HG03280 (cell line): Measurements from ENCODE around the gene GTPBP8.

Experiments used
- ATAC-seq: cut with Tn5 transposase; IDR thresholded peaks from one replicate; pipeline ENCODE4 v1.9.1; 2021; ENCODE audit warnings: mild to moderate bottlenecking, moderate library complexity; ENCODE audit not compliant: unreplicated experiment

GTPBP8 gene

DNA sequence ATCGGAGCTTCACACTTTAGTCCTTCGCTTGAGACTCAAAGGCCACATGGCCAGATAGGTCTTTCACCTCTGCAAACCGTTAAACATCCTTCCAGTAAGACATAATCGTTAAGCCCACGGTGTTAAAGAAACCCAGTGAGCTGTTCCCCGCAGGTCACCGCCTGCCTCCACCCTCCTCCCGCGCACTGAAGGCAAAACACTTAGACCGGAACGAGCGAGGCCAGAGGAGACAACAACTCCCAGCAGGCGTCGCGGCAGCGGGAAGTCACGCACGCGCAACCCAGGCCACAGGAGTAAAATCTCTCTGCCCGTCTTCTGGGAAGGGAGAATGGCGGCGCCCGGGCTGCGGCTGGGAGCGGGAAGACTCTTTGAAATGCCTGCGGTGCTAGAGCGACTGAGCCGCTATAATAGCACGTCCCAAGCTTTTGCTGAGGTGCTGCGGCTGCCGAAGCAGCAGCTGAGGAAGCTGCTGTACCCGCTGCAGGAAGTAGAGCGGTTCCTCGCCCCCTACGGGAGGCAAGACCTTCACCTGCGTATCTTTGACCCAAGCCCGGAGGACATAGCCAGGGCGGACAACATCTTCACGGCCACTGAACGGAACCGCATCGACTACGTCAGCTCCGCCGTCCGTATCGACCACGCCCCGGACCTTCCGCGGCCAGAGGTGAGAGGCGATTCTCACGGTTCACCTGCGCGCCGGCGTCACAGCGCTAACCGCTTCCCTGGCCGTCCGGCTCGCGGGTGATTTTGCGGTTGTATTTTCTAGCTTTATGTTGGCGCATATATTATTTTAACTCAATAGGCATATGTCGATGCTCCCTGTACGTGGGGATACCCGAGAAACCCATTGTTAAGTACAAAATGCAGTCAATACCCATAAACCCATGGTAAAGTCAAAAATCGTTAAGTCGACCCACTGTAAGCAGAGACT lies at the start of gene GTPBP8:
TSS of gene GTPBP8 (plus strand) at position 313 of the 931 bp plus-strand sequence. CDS start at position 329, 16 bp downstream.
- peak; percentile 92 for ATAC-seq

DNA sequence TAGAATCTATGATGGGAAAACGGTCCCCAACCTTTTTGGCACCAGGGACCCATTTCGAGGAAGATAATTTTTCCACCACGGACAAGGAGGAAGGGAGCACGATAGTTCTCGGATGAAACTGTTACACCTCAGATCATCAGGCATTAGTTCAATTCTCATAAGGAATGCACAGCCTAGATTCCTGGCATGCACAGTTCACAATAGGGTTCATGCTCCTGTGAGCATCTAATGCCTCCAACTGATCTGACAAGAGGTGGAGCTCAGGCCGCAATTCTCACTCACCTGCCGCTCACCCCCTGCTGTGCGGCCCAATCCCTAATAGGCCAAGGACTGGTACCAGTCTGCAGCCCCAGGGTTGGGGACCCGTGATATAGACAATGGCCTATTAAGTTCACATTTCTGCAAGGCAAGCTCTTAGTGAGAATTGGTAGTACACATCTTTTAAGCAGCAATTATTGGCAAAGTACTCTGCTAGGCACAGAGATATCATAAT lies 42.4 kb upstream of the GTPBP8 start:
- no peak for ATAC-seq

DNA sequence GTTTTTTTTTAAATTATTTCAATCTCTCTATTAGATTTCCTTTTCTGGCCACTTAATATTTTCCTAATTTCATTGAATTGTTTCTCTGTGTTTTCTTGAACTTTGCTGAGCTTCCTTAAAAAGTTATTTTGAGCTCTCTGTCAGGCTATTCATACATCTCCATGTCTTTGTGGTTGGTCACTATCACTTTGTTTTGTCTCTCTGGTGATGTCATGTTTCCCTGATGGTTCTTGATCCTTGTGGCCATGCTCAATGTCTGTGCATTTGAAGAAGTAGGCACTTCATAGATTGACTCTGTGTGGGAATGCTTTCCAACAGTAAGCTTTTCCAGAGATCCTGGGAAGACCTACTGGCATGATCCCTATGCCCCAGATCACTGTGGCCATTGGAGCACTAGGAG lies 34.4 kb upstream of the GTPBP8 start:
- ATAC-seq = no peak

DNA sequence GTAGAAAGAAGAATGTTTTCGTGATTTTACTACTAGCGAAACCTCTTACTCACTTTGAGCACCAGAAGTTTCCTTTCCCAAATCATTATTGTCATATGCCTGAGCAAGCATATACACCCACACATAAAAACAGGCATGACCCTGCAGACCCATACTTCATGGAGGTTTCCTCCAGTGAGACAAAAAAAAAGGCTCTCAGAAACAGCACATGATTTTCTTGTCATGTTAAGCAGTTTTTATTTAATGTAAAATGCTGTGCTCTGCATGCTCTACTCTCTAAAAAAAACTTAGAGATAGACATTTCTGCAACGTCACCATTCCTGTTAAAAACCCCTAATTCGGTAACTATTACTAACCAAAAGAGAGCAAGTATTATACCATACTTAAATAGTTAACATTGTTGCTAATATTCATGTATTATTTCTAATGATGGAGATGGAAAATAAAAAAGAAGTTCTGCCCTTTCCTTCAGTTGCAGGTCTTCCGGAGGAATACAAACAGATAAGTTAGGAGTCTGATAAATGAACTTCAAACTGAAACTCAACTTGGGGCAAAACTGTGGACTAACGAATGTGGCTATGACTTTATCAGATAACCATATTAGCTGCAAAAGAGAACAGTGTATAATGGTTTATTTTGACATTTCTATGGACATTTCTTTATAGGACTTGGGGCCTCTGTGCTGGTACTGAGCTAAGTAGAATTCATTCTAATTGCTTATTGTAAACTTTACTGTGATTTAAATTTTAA lies 31.8 kb upstream of the GTPBP8 start:
- ATAC-seq = peak; percentile 64

DNA sequence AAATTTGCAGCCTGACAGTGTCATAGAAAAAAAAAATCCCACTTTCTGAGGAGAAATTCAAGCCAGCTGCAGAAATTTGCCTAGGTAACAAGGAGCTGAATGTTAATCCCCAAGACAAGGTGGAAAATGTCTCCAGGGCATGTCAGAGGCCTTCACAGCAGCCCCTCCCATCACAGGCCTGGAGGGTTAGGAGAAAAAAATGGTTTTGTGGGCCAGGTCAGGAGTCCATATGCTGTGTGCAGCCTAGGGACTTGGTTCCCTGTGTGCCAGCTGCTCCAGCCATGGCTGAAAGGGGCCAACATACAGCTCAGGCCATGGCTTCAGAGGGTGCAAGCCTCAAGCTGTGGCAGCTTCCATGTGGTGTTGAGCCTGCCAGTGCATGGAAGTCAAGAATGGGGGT lies 27.1 kb upstream of the GTPBP8 start:
- ATAC-seq = no peak

DNA sequence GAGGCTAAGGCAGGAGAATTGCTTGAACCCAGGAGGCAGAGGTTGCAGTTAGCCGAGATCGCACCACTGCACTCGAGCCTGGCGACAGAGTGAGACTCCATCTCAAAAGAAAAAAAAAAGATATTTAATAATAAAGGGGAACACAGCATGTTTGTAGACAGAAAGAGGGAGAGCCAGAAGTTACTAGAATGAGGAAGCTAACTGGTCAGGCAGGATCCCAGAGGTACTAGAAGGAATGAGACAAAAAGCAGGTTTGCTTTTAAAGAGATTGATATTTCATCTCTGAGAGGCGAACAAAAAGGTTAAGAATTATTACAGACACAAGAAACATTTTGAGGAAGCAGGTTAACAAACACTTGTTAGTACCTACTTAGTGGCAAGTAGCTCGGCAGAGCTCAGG lies 25.1 kb upstream of the GTPBP8 start:
- no peak for ATAC-seq

DNA sequence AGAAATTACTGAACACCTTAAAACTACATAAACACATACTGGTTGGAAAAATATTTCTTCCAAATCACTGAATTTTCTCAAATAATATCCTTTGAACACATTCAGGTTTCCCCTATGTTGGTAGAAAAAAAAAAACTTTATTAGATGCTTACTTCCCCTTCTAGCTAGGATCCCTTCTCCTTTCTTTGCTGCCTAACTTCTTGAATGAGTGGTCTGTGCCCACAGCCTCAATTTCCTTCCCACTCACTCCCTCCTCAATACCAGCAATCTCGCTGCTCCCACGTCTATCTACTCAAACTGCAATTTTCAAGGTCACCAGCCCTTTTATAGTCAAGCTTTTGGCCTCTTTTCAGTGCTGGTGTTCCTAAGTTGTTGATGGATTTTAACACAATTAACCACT lies 24.2 kb upstream of the GTPBP8 start:
- no peak for ATAC-seq

DNA sequence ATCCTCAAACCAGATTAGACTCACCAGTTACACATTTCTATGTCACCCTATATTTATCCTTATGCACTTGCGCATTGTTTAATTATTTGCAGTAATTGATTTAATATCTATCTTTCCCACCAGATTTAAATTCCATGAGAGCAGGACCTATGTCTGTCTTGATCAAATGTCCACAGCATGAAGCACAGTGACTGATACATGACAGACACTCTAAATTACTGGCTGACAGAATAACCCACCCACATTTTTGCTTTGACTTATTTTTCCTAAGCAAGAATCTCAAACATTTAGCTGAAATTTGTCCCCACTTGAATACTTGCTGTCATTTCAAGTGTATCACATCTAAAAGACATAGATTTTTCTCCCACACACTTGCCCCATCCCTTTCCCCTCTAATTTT lies 23.4 kb upstream of the GTPBP8 start:
- no peak for ATAC-seq

DNA sequence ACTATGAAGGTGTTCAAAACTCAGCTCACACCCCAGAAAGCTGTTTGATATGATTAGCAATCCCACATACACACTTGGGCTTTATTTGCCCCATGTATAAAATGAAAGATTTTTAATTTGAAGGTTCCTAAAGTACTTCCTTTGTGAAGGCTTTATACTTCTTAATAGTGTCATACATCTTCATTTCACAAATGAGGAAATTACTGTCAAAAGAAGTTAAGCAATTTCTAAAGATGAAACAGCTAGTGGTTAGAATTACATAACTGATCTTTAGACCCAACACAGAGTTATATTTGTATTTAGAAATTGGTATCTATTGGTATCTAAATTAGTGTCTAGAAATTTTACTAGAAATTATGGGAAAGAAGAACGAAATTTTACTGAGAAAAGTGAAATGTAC lies 23.0 kb upstream of the GTPBP8 start:
- ATAC-seq = no peak

DNA sequence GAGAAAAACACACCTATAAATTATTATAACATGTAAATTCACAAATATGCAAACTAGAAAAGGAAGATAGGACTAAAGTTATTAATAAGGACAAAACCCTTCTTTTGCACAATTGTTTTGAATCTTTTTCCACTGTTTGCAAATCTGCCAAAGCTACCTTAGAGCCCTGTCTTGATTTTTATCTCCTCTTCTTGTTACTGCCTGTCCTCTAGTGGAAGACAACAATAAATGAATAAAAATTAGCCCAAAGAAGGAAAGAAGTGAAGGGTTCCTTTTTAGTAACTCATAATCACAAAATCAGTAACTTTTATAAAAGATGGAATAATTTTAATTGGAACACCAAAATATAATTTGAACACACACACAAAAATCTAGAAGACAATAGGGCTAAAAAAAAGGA lies 18.6 kb upstream of the GTPBP8 start:
- no peak for ATAC-seq

DNA sequence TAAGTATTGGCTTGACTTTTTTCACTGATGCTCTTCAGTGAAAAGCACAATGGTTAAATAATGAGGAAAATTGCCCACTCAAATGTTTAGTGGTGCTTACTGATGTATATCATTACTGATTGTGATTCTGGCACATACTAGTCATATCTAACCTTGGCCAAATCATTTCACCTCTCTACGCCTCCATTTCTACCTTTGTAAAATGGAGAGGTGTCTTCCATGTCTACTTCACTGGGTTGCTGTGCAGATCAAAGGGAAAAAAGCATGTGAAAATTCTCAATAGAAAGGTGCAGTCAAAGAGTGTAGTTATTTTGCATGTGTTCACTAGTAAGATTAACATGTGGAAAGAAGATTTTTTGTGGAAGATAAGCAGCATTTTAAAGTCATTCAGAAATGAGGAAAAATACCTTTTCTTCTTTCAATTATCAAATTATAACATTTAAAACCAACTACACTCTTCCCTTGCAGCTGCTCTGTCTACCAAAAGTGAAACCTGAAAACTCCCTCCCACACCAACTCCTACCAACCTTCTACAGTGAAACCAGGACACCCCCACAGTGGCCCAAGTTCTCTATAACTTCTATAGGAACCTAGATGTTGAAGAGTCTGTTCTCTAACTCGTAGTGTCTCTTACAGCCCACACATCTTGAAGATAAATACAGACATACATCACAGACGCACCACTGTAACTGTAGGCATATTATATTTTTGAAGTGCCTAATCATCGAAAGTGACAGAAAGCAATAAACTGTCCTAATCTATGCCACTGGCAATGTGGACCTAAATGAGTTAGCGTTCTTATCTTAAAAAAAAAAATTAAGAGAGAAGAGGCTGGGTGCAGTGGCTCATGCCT lies 17.2 kb upstream of the GTPBP8 start:
- ATAC-seq = peak; percentile 80

DNA sequence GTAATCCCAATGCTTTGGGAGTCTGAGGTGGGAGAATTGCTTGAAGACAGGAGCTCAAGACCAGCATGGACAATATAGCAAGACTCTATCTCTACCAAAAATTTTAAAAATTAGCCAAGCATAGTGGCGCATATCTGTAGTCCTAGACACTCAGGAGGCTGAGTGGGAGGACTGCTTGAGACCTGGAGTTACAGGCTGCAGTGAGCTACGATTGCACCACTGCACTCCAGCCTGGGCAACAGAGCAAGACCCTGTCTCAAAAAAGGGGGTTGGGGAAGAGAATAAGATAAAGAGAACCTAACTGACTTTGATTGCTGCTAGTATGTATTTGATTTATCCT lies 16.6 kb upstream of the GTPBP8 start:
- ATAC-seq = peak; percentile 20

DNA sequence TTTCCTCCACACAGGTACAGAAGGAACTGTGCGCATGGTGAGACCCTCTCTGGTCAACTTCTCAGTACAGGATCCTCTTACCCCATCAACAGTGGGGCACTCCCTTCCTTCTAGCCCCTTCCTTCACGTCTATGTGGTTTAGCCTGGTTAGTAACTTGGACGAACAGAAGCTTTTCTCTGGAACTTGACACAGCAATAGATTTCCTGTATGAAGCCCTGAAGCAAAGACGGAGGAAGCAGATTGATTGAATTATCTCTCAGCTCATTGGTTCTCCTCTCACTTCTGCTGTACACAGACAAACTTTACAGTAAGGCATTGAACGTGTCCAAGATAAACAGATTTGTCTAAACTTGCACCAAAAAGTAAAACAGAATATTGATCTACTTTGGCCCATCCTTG lies 15.9 kb upstream of the GTPBP8 start, which contains the start of gene CD200R1:
TSS of gene CD200R1 (minus strand) at position 210 of the 400 bp plus-strand sequence. CDS start 246 bp downstream, outside the sequence.
- ATAC-seq = no peak

DNA sequence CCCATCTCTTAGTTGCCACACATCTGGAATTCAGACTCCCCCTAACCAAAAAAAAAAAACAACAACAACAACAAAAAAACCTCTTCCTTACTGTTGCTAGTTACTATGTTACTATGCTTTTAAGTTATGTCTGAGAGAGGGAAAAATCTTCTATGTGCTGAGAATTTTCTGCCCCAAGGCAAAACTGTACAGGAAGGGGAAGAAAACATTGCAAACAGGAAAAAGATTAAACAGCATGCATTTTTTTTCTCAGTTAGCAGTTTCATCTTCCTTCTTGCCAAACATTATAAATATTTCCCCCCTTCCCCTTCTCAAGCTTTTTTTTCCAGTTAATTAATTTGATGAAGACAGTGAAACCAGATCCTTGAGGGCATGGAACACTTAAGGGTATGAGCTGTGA lies 14.8 kb upstream of the GTPBP8 start:
- no peak for ATAC-seq

DNA sequence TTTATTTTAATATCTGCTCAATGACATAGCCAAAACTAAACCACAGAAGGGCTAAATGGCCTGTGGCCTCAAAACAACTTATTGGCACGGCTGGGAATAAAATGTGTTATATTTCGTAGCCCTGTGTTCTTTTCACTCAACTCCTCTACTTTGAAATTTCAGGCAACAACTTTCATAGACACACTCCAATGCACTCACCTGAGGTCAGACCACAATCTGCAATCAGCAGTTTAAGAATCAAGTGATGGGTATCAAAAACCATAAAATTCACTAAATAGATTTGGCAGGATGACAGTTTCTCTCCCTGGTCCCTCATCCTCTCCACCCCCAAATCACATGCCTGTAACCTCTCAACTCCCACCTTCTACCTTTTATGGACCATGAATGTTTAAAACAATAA lies 13.8 kb upstream of the GTPBP8 start:
- ATAC-seq = no peak

DNA sequence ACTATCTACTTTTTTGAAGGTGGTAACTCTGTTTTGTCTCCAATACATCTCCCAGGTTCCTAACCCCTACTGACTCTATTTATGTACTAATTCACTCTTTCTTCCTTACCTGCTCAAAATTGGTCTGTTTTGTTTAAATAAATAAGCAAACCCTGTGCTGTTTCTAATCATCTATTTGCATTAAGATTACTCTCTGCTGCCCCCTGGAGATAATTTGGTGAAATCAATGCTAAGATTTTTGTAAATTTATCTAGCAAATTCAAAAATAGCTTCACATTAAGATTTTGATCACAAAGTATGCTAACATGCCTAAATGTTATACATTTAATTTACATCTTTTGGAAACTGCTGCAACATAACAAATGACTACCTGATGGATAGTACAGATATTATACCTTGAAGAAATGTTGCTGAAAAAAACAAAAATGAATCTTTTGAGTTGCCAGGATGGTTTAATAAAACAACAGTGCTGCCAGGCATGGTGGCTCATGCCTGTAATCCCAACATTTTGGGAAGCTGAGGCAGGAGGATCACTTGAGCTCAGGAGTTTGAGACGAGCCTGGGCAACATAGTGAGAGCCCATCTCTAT lies 11.4 kb upstream of the GTPBP8 start:
- no peak for ATAC-seq

DNA sequence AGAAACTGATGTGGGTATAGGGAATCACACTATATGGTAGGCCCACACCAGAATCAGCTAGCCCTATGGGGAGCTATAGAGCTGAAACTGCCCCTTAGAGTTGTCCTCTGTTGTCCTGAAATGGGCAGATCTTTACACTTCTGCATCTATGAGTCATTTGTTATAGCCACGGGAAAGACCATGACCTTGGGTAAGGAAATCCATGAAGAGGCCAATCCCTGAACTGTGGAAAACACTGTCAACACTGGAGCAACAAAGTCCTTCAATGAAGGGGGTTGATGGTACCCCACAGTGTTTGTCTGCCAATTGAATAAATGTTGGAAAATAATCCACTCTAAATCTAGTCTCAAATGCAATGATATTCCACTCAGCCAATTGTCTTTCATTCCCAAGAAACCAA lies 10.7 kb upstream of the GTPBP8 start:
- ATAC-seq = no peak

DNA sequence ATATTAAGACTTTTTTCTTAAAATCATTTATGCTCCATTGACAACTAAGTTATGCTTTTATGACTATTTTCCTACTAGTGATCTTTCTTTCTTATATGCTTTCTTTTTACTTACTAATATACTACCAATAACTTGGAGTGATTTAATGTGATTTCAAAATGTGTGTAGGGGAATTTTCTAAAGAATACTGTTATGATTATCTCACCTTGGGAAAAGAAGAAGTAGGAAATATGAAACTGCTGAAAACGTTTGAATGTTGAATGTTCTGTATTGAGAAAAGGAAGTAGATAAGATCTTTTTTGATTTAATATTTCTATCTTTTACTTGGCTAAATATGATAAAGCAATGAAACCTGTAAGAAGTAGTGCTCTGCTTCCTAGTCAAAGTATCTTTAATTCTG lies 8.1 kb upstream of the GTPBP8 start:
- ATAC-seq = no peak

DNA sequence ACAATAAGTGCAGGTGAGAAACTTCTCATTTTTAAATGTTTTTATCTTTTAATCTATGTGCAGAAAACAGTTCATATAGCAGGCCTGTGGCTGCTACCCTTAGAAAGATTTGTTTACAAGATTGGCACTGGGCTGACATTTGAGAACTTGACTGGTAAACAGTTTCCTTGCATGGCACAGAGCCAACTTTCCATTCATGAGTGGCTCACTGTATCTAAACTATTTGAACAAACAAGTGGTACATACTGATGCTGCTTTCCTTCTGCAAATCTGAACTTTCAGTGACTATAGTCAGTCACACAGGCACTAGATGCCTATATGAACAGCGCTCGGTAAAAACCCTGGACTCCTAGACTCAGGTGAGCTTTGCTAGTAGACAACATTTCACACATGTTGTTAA lies 6.3 kb upstream of the GTPBP8 start:
- no peak for ATAC-seq

DNA sequence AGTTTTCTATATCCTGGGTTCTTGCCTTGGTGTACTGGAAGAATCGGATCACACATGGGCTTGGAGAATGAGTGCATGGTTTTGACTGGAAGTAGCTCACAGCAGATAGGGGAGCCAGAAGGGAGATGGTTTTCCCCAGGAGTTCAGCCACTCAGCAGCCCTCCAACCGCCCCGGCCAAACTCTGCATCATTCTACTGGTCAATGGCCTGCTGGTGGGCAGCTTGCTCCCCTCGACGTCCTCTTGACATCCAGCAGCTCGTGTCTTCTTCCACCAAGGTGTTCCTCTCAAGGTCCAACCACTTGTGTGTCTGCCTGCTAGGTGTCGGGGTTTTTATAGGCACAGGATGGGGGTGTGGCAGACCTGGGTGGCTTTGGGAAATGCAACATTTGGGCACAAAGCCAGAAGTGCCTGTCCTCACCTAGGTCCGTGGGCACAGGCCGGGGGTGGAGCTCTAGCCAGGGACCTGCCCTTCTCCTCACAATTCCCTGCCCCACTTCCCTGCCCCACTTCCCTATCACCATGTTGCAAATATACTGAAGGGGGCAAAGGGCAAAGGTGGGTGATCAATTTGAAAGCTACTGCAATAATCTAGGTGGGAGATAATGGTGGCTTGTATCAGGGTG lies 3.0 kb upstream of the GTPBP8 start:
- ATAC-seq = no peak
